ENCODE data around the gene QRFPR. TPM values are rescaled to one million over a fixed set of nuclear protein-coding genes. Genes with fewer than 3 reads are reported as not detected.

QRFPR gene
- total RNA-seq, 1 donor from 2014 or later = 0.52 TPM

DNA sequence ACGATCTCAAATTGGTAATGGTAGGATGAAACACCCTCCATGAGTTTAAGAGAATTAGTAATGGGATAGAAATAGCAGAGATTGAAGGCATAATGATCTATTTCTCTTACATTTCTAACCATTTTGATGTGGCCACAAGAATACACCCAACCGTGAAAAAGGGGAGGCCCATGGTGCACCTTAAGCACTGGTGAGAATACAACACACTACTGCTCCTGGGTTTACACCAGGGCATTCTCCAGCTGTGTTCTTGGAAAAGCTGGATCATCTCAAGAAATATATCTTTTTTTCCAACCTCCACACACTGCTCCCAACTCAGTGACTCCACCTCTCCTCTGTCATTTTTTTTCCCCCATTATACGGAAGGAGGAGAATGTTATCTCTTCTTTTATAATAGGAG, 1.5 kb downstream of the QRFPR start:
- H3K27me3 ChIP-seq (ENCODE audit: control insufficient read depth in 3 of 3, insufficient read depth in 3 of 3, low read length in 3 of 3) = peaks cover 10 to 21% (median 18%) of the 10 kb centered on the region in 3 donors
- no peak overlapping the region for H3K4me3 ChIP-seq (ENCODE audit: low read length in 3 of 3)

DNA sequence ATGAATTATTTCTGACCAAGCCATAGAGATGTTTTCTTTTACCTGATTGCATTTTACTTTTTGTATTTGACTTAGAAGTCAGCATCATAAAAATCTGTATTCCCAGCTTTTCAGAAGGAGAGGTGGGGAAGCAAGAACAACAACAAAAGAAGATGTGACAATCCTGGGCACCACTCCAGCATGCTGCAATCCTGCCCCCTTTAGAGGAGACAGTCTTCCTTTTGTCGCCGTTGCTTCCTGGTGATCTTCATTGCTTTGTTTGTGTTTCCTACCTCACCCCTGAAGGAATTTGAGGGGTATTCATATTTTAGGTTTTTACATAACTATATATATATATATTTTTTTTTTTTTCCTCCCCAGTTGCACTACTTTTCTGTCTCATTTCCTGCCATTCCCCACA, 3.7 kb downstream of the QRFPR start:
- H3K9me3 ChIP-seq (ENCODE audit: control insufficient read depth in 3 of 3, low read length in 3 of 3) = no peaks in the 10 kb centered on the region
- no peaks in the 10 kb centered on the region for H3K36me3 ChIP-seq (ENCODE audit: control insufficient read depth in 3 of 3, insufficient read depth in 3 of 3, low read length in 3 of 3)
- no peak overlapping the region for H3K9ac ChIP-seq (ENCODE audit: low read depth in 1 of 3, low read length in 3 of 3)
- no peak overlapping the region for H3K4me3 ChIP-seq (ENCODE audit: low read length in 3 of 3)
- peaks cover 0 to 2% (median 0%) of the 10 kb centered on the region in 3 donors for H3K4me1 ChIP-seq (ENCODE audit: control insufficient read depth in 3 of 3, insufficient read depth in 3 of 3, low read length in 3 of 3)
- no peak overlapping the region for H3K27ac ChIP-seq (ENCODE audit: low read depth, low read length)
- H3K27me3 ChIP-seq (ENCODE audit: control insufficient read depth in 3 of 3, insufficient read depth in 3 of 3, low read length in 3 of 3) = peaks cover 10 to 21% (median 18%) of the 10 kb centered on the region in 3 donors

More for the DNA sequence above, 1.5 kb downstream of the QRFPR start:
- H3K36me3 ChIP-seq (ENCODE audit: control insufficient read depth in 3 of 3, insufficient read depth in 3 of 3, low read length in 3 of 3) = no peaks in the 10 kb centered on the region
- no peak overlapping the region for H3K9ac ChIP-seq (ENCODE audit: low read depth in 1 of 3, low read length in 3 of 3)
- H3K9me3 ChIP-seq (ENCODE audit: control insufficient read depth in 3 of 3, low read length in 3 of 3) = no peaks in the 10 kb centered on the region
- H3K27ac ChIP-seq (ENCODE audit: low read depth, low read length) = no peak overlapping the region
- H3K4me1 ChIP-seq (ENCODE audit: control insufficient read depth in 3 of 3, insufficient read depth in 3 of 3, low read length in 3 of 3) = peaks cover 0 to 2% (median 0%) of the 10 kb centered on the region in 3 donors

DNA sequence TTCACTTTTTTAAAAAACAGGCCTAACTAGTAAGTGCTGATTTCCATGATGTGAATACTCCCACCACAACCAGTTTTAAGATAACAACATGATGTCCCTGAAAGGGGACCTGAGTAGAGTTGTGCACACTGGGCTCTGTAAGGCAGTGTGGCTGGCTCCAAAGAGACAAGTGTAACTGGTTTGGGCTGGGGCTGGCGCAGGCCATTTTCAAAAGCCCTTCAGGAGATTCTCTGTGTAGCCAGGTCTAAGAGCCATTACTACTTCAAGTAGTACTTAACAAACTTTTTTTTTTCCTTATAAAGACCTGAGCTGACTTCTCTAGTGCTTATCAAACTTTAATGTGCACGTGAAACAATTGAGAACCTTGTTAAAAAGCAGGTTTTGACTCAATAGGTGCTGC, 4.3 kb downstream of the QRFPR start:
- Histone ChIP-seq H3K27ac (ENCODE audit: low read depth, low read length) (no peak overlapping the region), H3K36me3 (ENCODE audit: control insufficient read depth in 3 of 3, insufficient read depth in 3 of 3, low read length in 3 of 3) (no peaks in the 10 kb centered on the region), H3K4me3 (ENCODE audit: low read length in 3 of 3) (no peak overlapping the region), H3K9me3 (ENCODE audit: control insufficient read depth in 3 of 3, low read length in 3 of 3) (no peaks in the 10 kb centered on the region), H3K9ac (ENCODE audit: low read depth in 1 of 3, low read length in 3 of 3) (no peak overlapping the region), H3K27me3 (ENCODE audit: control insufficient read depth in 3 of 3, insufficient read depth in 3 of 3, low read length in 3 of 3) (peaks cover 10 to 21% (median 18%) of the 10 kb centered on the region in 3 donors), H3K4me1 (ENCODE audit: control insufficient read depth in 3 of 3, insufficient read depth in 3 of 3, low read length in 3 of 3) (peaks cover 0 to 2% (median 0%) of the 10 kb centered on the region in 3 donors)

DNA sequence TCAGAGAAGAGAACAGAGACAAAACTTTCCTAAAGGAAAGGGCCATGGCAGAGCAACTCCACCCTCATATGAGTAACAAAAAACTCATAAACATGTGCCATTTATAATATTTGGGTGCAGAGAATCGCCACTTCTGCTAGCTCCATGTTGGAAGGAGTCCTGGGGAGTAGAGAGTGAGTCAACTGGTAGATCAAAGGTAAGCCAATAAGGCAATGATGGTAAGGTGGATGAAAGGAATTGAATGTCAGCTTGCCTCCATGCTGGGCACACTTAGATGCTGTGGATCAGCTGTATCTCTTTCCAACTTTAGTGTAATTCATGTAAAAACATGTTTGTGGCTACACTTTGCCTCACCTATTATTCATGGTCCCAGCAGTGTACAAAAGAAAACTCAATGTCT, 4.7 kb downstream of the QRFPR start:
- Histone ChIP-seq H3K27ac (ENCODE audit: low read depth, low read length) (no peak overlapping the region), H3K4me3 (ENCODE audit: low read length in 3 of 3) (no peak overlapping the region), H3K9me3 (ENCODE audit: control insufficient read depth in 3 of 3, low read length in 3 of 3) (no peaks in the 10 kb centered on the region), H3K9ac (ENCODE audit: low read depth in 1 of 3, low read length in 3 of 3) (no peak overlapping the region), H3K27me3 (ENCODE audit: control insufficient read depth in 3 of 3, insufficient read depth in 3 of 3, low read length in 3 of 3) (peaks cover 10 to 18% (median 16%) of the 10 kb centered on the region in 3 donors), H3K36me3 (ENCODE audit: control insufficient read depth in 3 of 3, insufficient read depth in 3 of 3, low read length in 3 of 3) (no peaks in the 10 kb centered on the region), H3K4me1 (ENCODE audit: control insufficient read depth in 3 of 3, insufficient read depth in 3 of 3, low read length in 3 of 3) (peaks cover 0 to 2% (median 0%) of the 10 kb centered on the region in 3 donors)

DNA sequence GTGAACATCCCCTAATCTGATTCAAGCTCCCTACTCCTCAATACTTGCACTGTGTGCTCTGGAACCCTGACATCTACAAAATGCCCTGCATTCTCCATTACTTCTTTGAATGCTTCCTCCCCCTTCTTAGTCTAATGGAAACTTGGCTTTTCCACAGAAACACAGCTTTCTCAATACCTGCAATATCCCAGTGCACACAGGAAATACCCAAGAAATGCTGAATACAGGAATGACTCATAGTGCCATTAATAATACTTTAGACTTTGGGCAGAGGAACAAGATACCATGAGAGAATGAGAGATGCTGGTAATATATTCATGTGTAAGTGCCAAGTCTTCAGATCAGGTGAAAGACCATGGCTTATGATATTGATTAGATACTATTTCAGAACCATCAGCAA, 5.6 kb downstream of the QRFPR start:
- peaks cover 2 to 10% (median 10%) of the 10 kb centered on the region in 3 donors for H3K27me3 ChIP-seq (ENCODE audit: control insufficient read depth in 3 of 3, insufficient read depth in 3 of 3, low read length in 3 of 3)
- H3K9ac ChIP-seq (ENCODE audit: low read depth in 1 of 3, low read length in 3 of 3) = no peak overlapping the region
- no peaks in the 10 kb centered on the region for H3K36me3 ChIP-seq (ENCODE audit: control insufficient read depth in 3 of 3, insufficient read depth in 3 of 3, low read length in 3 of 3)
- no peaks in the 10 kb centered on the region for H3K9me3 ChIP-seq (ENCODE audit: control insufficient read depth in 3 of 3, low read length in 3 of 3)
- no peak overlapping the region for H3K27ac ChIP-seq (ENCODE audit: low read depth, low read length)
- peaks cover 0 to 1% (median 0%) of the 10 kb centered on the region in 3 donors for H3K4me1 ChIP-seq (ENCODE audit: control insufficient read depth in 3 of 3, insufficient read depth in 3 of 3, low read length in 3 of 3)
- no peak overlapping the region for H3K4me3 ChIP-seq (ENCODE audit: low read length in 3 of 3)

DNA sequence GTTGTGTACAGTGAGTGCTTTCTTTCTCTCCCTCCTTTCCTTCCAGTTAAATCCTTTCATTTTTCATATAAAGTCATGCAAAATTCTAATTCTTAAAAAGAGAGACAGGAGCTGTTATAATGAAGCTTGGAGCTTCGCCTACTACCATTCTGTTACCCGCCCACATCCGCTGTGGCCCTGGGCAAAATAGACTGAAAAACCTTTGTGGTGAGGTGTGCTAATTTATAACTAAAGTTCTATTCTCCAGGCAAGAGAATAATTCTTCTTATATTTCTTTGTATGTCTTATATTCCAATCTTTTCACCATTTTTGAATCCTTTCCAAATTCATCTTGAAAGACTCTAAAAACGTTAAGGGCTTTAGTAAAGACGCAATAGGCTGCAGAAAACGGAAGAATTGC, 7.0 kb downstream of the QRFPR start:
- Histone ChIP-seq H3K27me3 (ENCODE audit: control insufficient read depth in 3 of 3, insufficient read depth in 3 of 3, low read length in 3 of 3) (peaks cover 0 to 6% (median 0%) of the 10 kb centered on the region in 3 donors), H3K4me1 (ENCODE audit: control insufficient read depth in 3 of 3, insufficient read depth in 3 of 3, low read length in 3 of 3) (no peaks in the 10 kb centered on the region), H3K4me3 (ENCODE audit: low read length in 3 of 3) (no peak overlapping the region), H3K9me3 (ENCODE audit: control insufficient read depth in 3 of 3, low read length in 3 of 3) (no peaks in the 10 kb centered on the region), H3K27ac (ENCODE audit: low read depth, low read length) (no peak overlapping the region), H3K36me3 (ENCODE audit: control insufficient read depth in 3 of 3, insufficient read depth in 3 of 3, low read length in 3 of 3) (no peaks in the 10 kb centered on the region), H3K9ac (ENCODE audit: low read depth in 1 of 3, low read length in 3 of 3) (no peak overlapping the region)

DNA sequence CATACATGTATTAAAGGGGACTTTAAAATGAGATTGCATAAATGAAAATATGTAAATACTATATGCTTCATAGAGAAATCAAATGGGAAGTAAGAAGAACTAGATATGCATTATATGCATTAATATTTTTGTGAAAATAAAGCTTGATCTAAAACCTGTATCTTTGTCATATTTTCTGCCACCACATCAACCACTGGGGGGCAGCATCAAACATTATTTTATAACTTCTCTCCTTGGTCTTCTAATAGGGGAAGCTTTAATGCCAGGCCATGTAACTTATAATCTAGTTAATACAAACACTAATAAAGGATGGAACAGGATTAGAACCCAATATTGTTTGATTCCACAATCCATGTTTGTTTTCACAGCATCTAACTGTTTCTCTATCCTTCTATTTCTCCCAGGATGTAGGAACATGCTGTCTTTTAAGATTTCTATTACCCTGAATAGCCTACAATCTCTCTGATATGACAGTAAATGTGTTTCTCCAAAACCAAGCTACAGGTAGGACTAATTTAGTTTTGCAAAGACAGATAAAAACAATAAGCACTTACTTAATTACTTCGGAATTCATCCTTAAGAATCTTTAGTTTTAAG, 10.0 kb downstream of the QRFPR start:
- no peaks in the 10 kb centered on the region for H3K9me3 ChIP-seq (ENCODE audit: control insufficient read depth in 3 of 3, low read length in 3 of 3)
- peaks cover 0 to 6% (median 0%) of the 10 kb centered on the region in 3 donors for H3K27me3 ChIP-seq (ENCODE audit: control insufficient read depth in 3 of 3, insufficient read depth in 3 of 3, low read length in 3 of 3)
- no peaks in the 10 kb centered on the region for H3K36me3 ChIP-seq (ENCODE audit: control insufficient read depth in 3 of 3, insufficient read depth in 3 of 3, low read length in 3 of 3)
- H3K27ac ChIP-seq (ENCODE audit: low read depth, low read length) = no peak overlapping the region
- no peaks in the 10 kb centered on the region for H3K4me1 ChIP-seq (ENCODE audit: control insufficient read depth in 3 of 3, insufficient read depth in 3 of 3, low read length in 3 of 3)
- no peak overlapping the region for H3K4me3 ChIP-seq (ENCODE audit: low read length in 3 of 3)
- no peak overlapping the region for H3K9ac ChIP-seq (ENCODE audit: low read depth in 1 of 3, low read length in 3 of 3)

DNA sequence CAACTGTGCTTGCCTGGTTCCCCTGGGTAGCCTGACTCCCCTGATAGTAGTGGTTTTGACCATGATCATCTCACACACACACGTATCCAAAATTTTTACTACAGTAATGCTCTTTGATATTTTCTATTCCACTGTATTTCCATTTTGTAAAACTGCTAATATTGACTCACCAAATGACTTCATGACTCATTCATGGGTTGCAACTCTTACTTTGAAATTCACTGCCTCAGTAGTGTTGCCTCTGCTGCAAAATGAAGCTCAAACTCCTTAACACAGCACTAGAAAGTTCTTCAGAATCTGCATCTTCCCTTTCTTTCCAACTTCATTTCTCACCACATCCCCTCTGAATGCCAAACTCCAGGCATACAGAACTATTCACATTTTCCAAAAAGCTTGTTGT, 20.3 kb downstream of the QRFPR start:
- Histone ChIP-seq H3K27ac (ENCODE audit: low read depth, low read length) (no peak overlapping the region), H3K4me1 (ENCODE audit: control insufficient read depth in 3 of 3, insufficient read depth in 3 of 3, low read length in 3 of 3) (no peaks in the 10 kb centered on the region), H3K27me3 (ENCODE audit: control insufficient read depth in 3 of 3, insufficient read depth in 3 of 3, low read length in 3 of 3) (peaks cover 0 to 2% (median 0%) of the 10 kb centered on the region in 3 donors), H3K9me3 (ENCODE audit: control insufficient read depth in 3 of 3, low read length in 3 of 3) (no peaks in the 10 kb centered on the region), H3K36me3 (ENCODE audit: control insufficient read depth in 3 of 3, insufficient read depth in 3 of 3, low read length in 3 of 3) (no peaks in the 10 kb centered on the region), H3K4me3 (ENCODE audit: low read length in 3 of 3) (no peak overlapping the region), H3K9ac (ENCODE audit: low read depth in 1 of 3, low read length in 3 of 3) (no peak overlapping the region)

DNA sequence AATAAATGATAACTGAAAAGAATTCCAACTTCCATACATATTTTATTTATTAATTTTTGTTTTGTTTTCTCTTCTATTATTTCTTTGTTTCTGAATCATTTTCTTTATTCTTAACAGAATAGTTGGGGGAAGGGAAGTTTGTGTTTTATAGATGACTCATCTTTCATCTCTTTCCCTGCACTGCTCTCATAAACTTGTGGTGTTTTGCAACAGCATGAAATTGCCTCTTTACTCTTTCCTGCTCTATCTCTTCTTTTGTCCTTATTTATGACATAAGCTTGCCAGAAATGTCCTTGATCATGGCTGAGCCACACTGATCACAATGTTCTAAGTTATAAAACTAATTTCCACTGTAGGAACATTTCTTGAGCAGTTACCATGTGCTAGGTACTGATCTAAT, 22.3 kb downstream of the QRFPR start:
- no peaks in the 10 kb centered on the region for H3K4me1 ChIP-seq (ENCODE audit: control insufficient read depth in 3 of 3, insufficient read depth in 3 of 3, low read length in 3 of 3)
- H3K27ac ChIP-seq (ENCODE audit: low read depth, low read length) = no peak overlapping the region
- H3K27me3 ChIP-seq (ENCODE audit: control insufficient read depth in 3 of 3, insufficient read depth in 3 of 3, low read length in 3 of 3) = peaks cover 0 to 2% (median 0%) of the 10 kb centered on the region in 3 donors
- no peak overlapping the region for H3K4me3 ChIP-seq (ENCODE audit: low read length in 3 of 3)
- H3K9me3 ChIP-seq (ENCODE audit: control insufficient read depth in 3 of 3, low read length in 3 of 3) = no peaks in the 10 kb centered on the region
- H3K36me3 ChIP-seq (ENCODE audit: control insufficient read depth in 3 of 3, insufficient read depth in 3 of 3, low read length in 3 of 3) = no peaks in the 10 kb centered on the region
- no peak overlapping the region for H3K9ac ChIP-seq (ENCODE audit: low read depth in 1 of 3, low read length in 3 of 3)

DNA sequence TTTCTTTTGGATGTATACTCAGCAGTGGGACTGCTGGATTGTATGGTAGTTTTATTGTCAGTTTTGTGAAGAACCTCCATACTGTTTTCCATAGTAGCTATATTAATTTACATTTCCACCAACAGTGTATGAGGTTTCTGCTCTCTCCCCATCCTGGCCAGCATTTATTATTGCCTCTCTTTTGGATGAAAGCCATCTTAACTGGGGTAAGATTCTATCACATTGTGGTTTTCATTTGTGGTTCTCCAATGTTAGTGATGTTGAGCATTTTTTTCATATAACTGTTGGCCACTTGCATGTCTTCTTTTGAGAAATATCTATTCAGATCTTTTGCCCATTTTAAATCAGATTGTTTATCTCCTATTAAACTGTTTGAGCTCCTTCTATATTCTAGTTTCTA, 27.6 kb downstream of the QRFPR start:
- H3K4me1 ChIP-seq (ENCODE audit: control insufficient read depth in 3 of 3, insufficient read depth in 3 of 3, low read length in 3 of 3) = no peaks in the 10 kb centered on the region
- H3K27ac ChIP-seq (ENCODE audit: low read depth, low read length) = no peak overlapping the region
- no peaks in the 10 kb centered on the region for H3K9me3 ChIP-seq (ENCODE audit: control insufficient read depth in 3 of 3, low read length in 3 of 3)
- H3K9ac ChIP-seq (ENCODE audit: low read depth in 1 of 3, low read length in 3 of 3) = no peak overlapping the region
- no peak overlapping the region for H3K4me3 ChIP-seq (ENCODE audit: low read length in 3 of 3)
- peaks cover 0 to 2% (median 0%) of the 10 kb centered on the region in 3 donors for H3K27me3 ChIP-seq (ENCODE audit: control insufficient read depth in 3 of 3, insufficient read depth in 3 of 3, low read length in 3 of 3)
- no peaks in the 10 kb centered on the region for H3K36me3 ChIP-seq (ENCODE audit: control insufficient read depth in 3 of 3, insufficient read depth in 3 of 3, low read length in 3 of 3)
